DOHH2 (cell line): ENCODE measurements around the gene RTKN.

Experiments used
- CTCF ChIP-seq: fragments of 200-600 bp; sonication (generic); IDR thresholded peaks from one replicate; pipeline ENCODE4 v1.5.1; 2014; ENCODE audit warnings: antibody characterized with exemption, mild to moderate bottlenecking, low read depth, low read length; ENCODE audit not compliant: poor library complexity, severe bottlenecking
- EZH2phosphoT487 ChIP-seq: fragments of 200-600 bp; sonication (generic); IDR thresholded peaks from 2 replicates; pipeline ENCODE4 v1.6.1; 2017; ENCODE audit warnings: borderline replicate concordance, mild to moderate bottlenecking, antibody characterized with exemption, low read length, moderate library complexity, mixed read lengths

GRCh38 chr2:74391580-74392448 is 49.9 kb downstream of the RTKN start:
- TF ChIP-seq CTCF (peak; percentile 96), EZH2phosphoT487 (no peak)
